GM18873 (cell line): ENCODE data around the gene C1orf53.
"Not testable (repeated sequence)": the region's sequence is repeated elsewhere in the genome, so short reads cannot be mapped to it uniquely, and the experiment has no call there.

Source experiments
- ATAC-seq: cut with Tn5 transposase; IDR thresholded peaks from one replicate; pipeline ENCODE4 v1.9.1; 2021; ENCODE audit warnings: mild to moderate bottlenecking, moderate library complexity, moderate number of reproducible peaks; ENCODE audit not compliant: unreplicated experiment, low FRiP score

Gene C1orf53

GRCh38 chr1:197902454-197903195, at the start of gene C1orf53:
Gene C1orf53 (plus strand): TSS chr1:197902630. CDS start chr1:197902650, 20 bp downstream.
- ATAC-seq, result peak; percentile 91

DNA sequence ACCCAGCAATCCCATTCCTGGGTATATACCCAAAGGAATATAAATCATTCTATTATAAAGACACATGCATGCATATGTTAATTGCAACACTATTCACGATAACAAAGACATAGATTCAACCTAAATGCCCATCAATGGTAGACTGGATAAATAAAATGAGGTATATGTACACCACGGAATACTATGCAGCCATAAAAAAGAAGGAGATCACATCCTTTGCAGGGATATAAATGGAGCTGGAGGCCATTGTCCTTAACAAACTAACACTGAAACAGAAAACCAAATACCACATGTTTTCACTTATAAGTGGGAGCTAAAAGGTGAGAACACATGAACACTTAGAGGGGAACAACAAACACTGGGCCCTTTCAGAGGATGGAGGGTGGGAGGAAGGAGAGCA, 46.7 kb upstream of the C1orf53 start:
- not testable (repeated sequence) for ATAC-seq

DNA sequence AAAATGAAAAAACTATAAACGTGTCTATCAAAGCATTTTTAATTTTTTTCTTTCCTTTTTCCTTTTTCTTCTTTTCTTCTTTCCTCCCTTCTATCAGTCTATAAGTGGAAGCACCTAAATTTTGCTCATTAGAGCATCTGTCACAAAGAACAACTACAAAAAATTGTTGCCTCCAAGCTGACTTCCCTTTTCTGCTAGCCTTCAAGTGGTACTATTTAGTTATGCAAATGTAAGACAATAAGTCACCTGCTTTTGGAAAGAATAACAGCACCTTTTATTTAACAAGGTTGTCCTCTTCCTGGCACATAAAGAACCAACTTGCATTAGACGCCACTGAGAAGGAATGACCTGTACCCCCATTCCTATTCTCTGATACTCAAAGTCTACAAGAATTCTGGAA, 45.0 kb upstream of the C1orf53 start:
- ATAC-seq, result no peak

DNA sequence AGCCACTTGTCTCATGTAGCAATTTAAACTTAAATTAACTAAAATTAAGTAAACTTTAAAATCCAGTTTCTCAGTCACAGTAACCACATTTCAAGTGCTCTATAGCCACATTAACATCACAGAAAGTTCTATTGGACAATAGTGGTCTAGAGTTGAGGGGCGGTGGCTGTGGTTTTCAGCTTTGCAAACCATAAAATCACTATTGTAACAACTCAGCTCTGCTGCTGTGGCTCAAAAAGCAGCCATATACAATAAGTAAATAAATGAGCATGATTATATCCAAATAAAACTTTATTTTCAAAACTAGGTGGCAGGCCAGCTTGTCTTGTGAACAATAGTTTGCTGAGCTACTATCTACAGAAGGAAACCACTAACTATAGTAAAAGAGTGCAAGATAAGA, 43.4 kb upstream of the C1orf53 start:
- ATAC-seq, result no peak

- no peak for ATAC-seq
These were observed 40.2 kb upstream of the C1orf53 start for GRCh38 chr1:197862221-197862620.

DNA sequence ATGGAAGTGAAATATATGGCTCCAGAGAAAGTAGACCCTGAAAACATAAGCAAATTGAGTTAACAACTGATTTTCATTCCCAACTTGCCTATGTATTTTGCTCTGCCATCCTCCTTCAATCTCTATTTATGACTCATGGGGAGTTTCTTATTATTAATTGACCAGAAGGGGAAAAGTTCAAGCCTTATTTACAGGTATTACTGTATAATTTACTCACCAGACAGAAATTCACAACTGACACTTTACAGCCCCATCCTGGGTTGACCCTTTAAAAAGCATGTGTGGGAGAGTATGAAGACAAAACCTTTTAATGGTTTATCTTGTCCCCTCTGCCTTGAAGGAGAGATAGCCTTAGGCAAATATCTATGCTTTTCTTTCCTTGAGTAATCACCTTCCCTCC, 39.8 kb upstream of the C1orf53 start:
- no peak for ATAC-seq

- no peak for ATAC-seq
These were observed 36.6 kb upstream of the C1orf53 start for GRCh38 chr1:197865809-197866208.

DNA sequence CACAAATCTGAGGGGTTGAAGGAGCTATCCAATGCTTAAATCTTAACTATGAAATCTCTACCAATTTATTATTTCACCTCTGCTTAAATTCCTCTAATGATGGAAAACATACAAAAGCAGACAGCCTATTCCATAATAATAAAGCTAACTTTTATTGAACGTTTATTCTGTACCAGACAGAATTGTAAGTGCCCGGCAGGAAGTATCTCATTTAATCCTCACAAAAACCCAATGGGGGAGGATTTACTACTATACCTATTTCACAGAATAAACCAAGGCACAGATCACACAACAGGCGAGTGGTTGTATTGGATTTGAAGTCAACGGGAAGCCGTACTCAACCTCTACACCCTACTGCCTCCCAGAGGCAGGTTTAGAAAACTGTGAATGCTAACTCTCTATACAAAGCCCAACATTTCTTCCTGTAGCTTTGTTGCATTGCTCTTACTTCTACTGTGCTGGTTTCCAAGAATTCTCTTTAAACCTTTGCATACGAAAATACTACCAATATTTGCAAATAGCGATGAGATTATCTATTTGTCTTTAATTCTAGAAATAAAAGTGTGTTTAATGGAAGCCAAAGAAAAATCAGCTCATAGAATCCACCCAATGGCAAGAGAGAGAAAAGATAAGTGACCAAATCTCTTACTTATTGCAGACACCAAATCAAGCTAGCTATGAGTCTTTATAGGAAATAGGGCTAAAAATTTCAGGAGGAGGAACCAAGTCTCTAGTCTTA, 33.5 kb upstream of the C1orf53 start:
- ATAC-seq, result peak; percentile 91

- no peak for ATAC-seq
These were observed 32.8 kb upstream of the C1orf53 start for GRCh38 chr1:197869490-197870077.

- no peak for ATAC-seq
These were observed 25.5 kb upstream of the C1orf53 start for GRCh38 chr1:197876894-197877293.

DNA sequence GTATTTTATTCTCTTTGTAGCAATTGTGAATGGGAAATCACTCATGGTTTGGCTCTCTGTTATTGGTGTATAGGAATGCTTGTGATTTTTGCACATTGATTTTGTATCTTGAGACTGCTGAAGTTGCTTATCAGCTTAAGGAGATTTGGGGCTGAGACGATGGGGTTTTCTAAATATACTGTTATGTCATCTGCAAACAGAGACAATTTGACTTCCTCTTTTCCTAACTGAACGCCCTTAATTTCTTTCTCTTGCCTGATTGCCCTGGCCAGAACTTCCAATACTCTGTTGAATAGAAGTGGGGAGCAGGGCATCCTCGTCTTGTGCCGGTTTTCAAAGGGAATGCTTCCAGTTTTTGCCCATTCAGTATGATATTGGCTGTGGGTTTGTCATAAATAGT, 22.0 kb upstream of the C1orf53 start:
- ATAC-seq, result not testable (repeated sequence)

DNA sequence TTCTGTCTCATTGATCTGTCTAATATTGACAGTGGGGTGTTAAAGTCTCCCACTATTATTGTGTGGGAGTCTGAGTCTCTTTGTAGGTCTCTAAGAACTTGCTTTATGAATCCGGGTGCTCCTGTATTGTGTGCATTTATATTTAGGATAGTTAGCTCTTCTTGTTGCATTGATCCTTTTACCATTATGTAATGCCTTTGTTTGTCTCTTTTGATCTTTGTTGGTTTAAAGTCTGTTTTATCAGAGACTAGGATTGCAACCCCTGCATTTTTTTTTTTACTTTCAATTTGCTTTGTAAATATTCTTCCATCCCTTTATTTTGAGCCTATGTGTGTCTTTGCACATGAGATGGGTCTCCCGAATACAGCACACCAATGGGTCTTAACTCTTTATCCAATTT, 20.2 kb upstream of the C1orf53 start:
- not testable (repeated sequence) for ATAC-seq

- no peak for ATAC-seq
These were observed 18.3 kb upstream of the C1orf53 start for GRCh38 chr1:197884173-197884572.

- no peak for ATAC-seq
These were observed 11.5 kb upstream of the C1orf53 start for GRCh38 chr1:197890936-197891335.

GRCh38 chr1:197892684-197893083, 9.7 kb upstream of the C1orf53 start:
- ATAC-seq, result no peak

- ATAC-seq, result no peak
These were observed 6.1 kb upstream of the C1orf53 start for GRCh38 chr1:197896301-197896700.

DNA sequence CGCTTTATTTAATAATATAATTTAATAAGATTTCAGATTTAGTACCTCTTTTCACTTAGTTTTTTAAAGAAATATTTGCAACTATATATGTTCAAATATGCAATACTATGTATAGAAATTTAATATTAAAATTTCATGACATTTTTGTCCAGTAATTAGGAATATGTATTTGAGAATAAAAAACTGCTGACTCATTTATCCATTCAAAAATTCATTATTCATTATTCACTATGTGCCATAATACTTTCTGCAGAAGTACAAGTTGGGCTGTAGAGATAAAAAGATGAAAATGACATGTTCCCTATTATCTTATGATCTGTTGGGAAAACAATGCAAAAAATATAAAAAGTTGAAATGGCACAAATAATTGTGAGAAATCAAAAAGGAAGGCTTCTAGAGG, 3.4 kb upstream of the C1orf53 start:
- ATAC-seq, result no peak

DNA sequence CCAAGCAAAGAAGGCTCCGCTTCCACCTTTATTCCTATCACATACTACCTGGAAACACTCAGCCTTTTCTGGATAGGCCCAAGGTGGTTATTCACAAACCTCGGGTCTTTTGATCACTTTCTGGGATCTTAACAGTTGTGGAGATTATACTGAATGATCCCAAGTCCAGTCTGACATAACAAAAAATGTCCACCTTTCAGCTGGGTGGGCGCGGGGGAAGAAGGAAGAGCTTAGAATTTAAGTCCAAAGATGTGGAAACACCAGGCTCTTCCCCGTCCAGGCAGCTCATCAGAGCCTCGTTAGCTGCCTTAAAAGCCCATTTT, 338 bp upstream of the C1orf53 start:
- ATAC-seq, result no peak

- ATAC-seq, result no peak
These were observed 725 bp downstream of the C1orf53 start for GRCh38 chr1:197903196-197903514.

- ATAC-seq, result no peak
These were observed 1.8 kb downstream of the C1orf53 start for GRCh38 chr1:197904126-197904787.

DNA sequence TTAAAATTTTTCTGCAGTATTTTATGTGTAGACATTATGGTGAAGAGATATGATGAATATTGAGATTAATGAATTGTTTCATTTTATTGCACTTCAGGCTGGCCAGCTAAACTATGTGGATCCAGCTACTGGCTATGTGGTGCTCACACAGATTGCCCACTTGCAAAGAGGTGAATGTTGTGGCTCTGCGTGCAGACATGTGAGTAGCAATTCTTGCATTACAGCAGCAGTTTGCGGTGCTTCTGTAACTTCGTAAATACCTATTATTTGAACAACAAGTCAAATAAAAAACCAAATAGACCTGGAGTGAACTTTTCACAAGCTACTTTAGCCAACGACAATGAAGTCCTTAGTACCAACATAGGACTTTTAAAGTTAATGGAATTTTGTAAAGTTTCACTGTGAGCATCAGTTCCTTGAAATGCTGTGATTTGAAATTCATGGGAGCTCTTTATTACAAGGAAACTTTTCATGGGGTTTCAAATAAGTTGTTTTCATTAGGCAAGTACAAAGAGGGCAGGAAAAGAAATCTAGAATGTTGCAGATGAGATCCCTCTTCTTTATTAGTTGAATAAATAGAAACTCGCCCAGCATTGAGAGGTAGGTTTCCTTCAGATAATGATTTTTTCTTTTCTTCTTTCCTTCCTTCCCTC, 3.4 kb downstream of the C1orf53 start:
- no peak for ATAC-seq
